Mesendoderm (in vitro differentiated cells): ENCODE results near the gene ZSCAN12.

Experiments used
- DNase-seq: peaks from one replicate; pipeline ENCODE4 v3.0.0; 2013
- H2AK5ac ChIP-seq: 2 replicates; pipeline ENCODE4 v1.6.1; 2013; ENCODE audit warnings: low read length, inconsistent platforms
- H2BK120ac ChIP-seq: 2 replicates; pipeline ENCODE4 v1.6.1; 2013; ENCODE audit warnings: low read depth, mild to moderate bottlenecking, low read length, moderate library complexity, mixed read lengths
- H2BK15ac ChIP-seq: replicated peaks from 2 replicates; pipeline ENCODE4 v1.6.1; 2013; ENCODE audit warnings: low read depth, mild to moderate bottlenecking, moderate library complexity
- H2BK5ac ChIP-seq: 2 replicates; pipeline ENCODE4 v1.6.1; 2013; ENCODE audit warnings: low read length, inconsistent platforms
- H3K18ac ChIP-seq: 2 replicates; pipeline ENCODE4 v1.6.1; 2013; ENCODE audit warnings: mild to moderate bottlenecking, low read length, mixed read lengths
- H3K23ac ChIP-seq: one replicate; pipeline ENCODE4 v1.6.1; 2013; ENCODE audit warnings: low read length
- H3K27ac ChIP-seq: 2 replicates; pipeline ENCODE4 v1.5.1; 2013; ENCODE audit warnings: low read depth, mild to moderate bottlenecking, inconsistent platforms, low read length, moderate library complexity
- H3K27me3 ChIP-seq: 2 replicates; pipeline ENCODE4 v1.6.1; 2013; ENCODE audit warnings: low read length, control low read depth, mild to moderate bottlenecking, inconsistent platforms; ENCODE audit not compliant: insufficient read depth, poor library complexity
- H3K36me3 ChIP-seq: 2 replicates; pipeline ENCODE4 v1.6.1; 2013; ENCODE audit warnings: low read length, inconsistent platforms; ENCODE audit not compliant: control insufficient read depth, insufficient read depth
- H3K4ac ChIP-seq: one replicate; pipeline ENCODE4 v1.6.1; 2013; ENCODE audit warnings: low read depth, mild to moderate bottlenecking, low read length, moderate library complexity
- H3K4me1 ChIP-seq: 2 replicates; pipeline ENCODE4 v1.6.1; 2013; ENCODE audit warnings: low read depth, low read length, inconsistent platforms; ENCODE audit not compliant: control insufficient read depth
- H3K4me2 ChIP-seq: 2 replicates; pipeline ENCODE4 v1.6.1; 2013; ENCODE audit warnings: low read length
- H3K4me3 ChIP-seq: 2 replicates; pipeline ENCODE4 v1.5.1; 2013; ENCODE audit warnings: mild to moderate bottlenecking, low read length
- H3K56ac ChIP-seq: one replicate; pipeline ENCODE4 v1.6.1; 2013; ENCODE audit warnings: low read length
- H3K79me1 ChIP-seq: 2 replicates; pipeline ENCODE4 v1.6.1; 2013; ENCODE audit warnings: low read length, inconsistent platforms
- H3K79me2 ChIP-seq: 2 replicates; pipeline ENCODE4 v1.6.1; 2013; ENCODE audit warnings: mild to moderate bottlenecking, low read length; ENCODE audit not compliant: control insufficient read depth, insufficient read depth
- H3K9ac ChIP-seq: 2 replicates; pipeline ENCODE4 v1.6.1; 2013; ENCODE audit warnings: low read length, inconsistent platforms
- H4K5ac ChIP-seq: one replicate; pipeline ENCODE4 v1.6.1; 2013; ENCODE audit warnings: low read length
- H4K8ac ChIP-seq: one replicate; pipeline ENCODE4 v1.6.1; 2013; ENCODE audit warnings: low read depth, mild to moderate bottlenecking, control low read depth, low read length, moderate library complexity
- WGBS: extraction: QIAGEN DNeasy Blood & Tissue Kit; methylation state at CpG from one replicate; pipeline ENCODE4 v1.1.7; 2013; ENCODE audit warnings: low lambda C conversion rate, missing lambda C conversion rate; ENCODE audit not compliant: insufficient coverage; ENCODE audit errors: extremely low coverage; 5-methylcytosine and 5-hydroxymethylcytosine counted together

The ZSCAN12 gene

DNA sequence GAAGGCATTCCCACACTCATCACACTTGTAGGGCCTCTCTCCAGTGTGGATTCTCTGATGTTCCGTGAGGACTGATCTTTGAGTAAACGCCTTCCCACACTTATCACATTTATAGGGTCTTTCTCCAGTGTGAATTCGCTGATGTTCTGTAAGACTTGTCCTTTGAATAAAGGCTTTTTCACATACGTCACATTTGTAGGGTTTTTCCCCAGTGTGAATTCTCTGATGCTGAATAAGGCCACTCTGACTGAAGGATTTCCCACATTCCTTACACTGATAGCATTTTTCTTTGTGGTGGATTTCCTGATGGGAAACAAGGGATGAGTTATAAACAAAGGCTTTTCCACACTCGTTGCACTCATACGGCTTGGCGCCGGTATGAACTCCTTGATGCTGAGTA, 8.9 kb downstream of the ZSCAN12 start:
- Histone ChIP-seq H3K4ac (no peak overlapping the region), H3K79me1 (peaks cover 11% of the 10 kb centered on the region), H2BK15ac (no peak overlapping the region), H3K4me3 (no peak overlapping the region), H3K4me2 (no peak overlapping the region), H4K8ac (no peak overlapping the region), H2BK120ac (no peak overlapping the region), H2AK5ac (no peak overlapping the region), H3K56ac (no peak overlapping the region), H3K79me2 (peaks cover 5% of the 10 kb centered on the region), H3K27me3 (no peaks in the 10 kb centered on the region), H2BK5ac (no peak overlapping the region), H3K27ac (no peak overlapping the region), H4K5ac (no peak overlapping the region), H3K9ac (no peak overlapping the region), H3K23ac (no peak overlapping the region), H3K36me3 (peaks cover 12% of the 10 kb centered on the region), H3K4me1 (no peaks in the 10 kb centered on the region), H3K18ac (no peak overlapping the region)
- no CpG with 5 or more reads among the region's 8 CpGs for whole genome bisulfite sequencing
- no peak for DNase-seq

DNA sequence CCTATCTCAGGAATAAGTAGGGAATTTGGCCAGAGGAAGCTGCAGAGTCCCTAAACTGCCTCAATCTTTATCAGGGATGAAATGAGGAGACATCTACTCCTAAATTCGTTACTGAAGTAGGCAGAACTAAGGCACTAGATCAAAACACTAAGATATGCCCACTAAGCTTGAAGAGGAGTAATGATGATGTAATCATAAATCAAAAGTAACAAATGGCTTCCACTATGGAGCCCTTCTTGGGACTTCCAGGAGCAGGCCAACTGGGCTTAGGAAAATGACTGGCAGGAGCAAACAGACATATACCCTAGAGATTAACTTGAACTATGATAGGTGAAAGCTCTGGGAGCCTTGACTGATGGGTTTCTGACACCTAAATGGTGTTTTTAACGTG, 15.4 kb downstream of the ZSCAN12 start:
- H2BK120ac ChIP-seq = no peak overlapping the region
- H3K27me3 ChIP-seq = no peaks in the 10 kb centered on the region
- peaks cover 6% of the 10 kb centered on the region for H3K79me1 ChIP-seq
- no CpG with 5 or more reads among the region's 2 CpGs for WGBS
- H3K9ac ChIP-seq = no peak overlapping the region
- DNase-seq = no peak
- no peak overlapping the region for H2AK5ac ChIP-seq
- no peak overlapping the region for H3K4me2 ChIP-seq
- H3K27ac ChIP-seq = no peak overlapping the region
- H4K8ac ChIP-seq = no peak overlapping the region
- no peaks in the 10 kb centered on the region for H3K4me1 ChIP-seq
- no peak overlapping the region for H3K23ac ChIP-seq
- H2BK5ac ChIP-seq = no peak overlapping the region
- no peak overlapping the region for H2BK15ac ChIP-seq
- H3K79me2 ChIP-seq = peaks cover 3% of the 10 kb centered on the region
- H3K4me3 ChIP-seq = no peak overlapping the region
- H3K4ac ChIP-seq = no peak overlapping the region
- no peak overlapping the region for H4K5ac ChIP-seq
- no peak overlapping the region for H3K18ac ChIP-seq
- peaks cover 4% of the 10 kb centered on the region for H3K36me3 ChIP-seq
- H3K56ac ChIP-seq = no peak overlapping the region

DNA sequence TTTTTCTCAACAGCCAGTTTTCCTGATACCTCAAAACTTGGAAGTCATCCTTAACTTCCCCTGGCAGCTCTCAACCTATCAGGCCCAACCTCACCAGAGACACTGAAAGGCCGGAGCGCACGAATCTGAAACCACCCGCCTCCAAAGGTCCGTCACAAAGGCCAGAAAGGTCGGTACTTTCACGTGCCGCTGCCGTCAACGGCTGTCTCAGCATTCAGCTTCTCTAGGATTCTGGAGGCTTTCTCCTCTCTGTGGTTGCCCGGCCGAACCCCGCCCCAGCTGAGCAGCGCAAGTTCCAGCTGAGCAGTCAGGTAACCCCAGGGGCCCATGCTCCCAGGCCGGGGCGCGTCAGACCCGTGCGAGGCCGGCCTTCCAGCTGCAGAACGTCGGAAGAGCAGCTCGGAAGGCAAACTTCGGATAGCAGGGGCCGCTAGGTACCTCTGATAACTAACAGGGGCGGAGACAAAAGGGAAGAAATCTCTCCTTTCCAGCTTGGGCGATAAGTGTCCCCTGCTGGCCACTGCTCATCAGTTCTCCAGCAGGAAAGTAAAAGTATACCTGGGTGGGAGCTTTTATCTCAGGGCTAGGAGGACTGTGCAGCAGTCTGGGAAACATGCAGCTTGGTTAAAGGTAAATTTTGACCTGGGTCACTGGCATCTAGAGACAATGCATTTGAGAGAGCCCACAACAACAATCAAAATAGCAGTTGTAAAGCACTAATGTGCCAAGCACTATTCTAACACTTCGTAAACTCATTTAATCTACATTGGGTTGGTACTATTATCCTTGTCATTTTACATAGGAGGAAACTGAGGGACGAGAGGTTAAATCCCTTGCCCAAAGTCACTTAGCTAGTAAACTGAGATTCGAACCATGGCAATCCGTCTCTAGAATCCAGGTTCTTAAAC, 16.1 kb downstream of the ZSCAN12 start:
- Histone ChIP-seq H3K36me3 (peaks cover 4% of the 10 kb centered on the region), H3K4me3 (peak overlapping the region; percentile 36), H3K4ac (no peak overlapping the region), H3K27me3 (no peaks in the 10 kb centered on the region), H3K9ac (peak overlapping the region; percentile 67), H2BK120ac (no peak overlapping the region), H3K18ac (no peak overlapping the region), H2BK5ac (no peak overlapping the region), H2AK5ac (no peak overlapping the region), H2BK15ac (no peak overlapping the region), H3K56ac (peak overlapping the region; percentile 87), H3K23ac (no peak overlapping the region), H3K79me1 (peaks cover 6% of the 10 kb centered on the region), H4K5ac (peak overlapping the region; percentile 21), H3K79me2 (peaks cover 3% of the 10 kb centered on the region), H3K4me1 (no peaks in the 10 kb centered on the region), H4K8ac (no peak overlapping the region), H3K27ac (peak overlapping the region; percentile 63), H3K4me2 (peak overlapping the region; percentile 82)
- peak; percentile 97 for DNase-seq
- WGBS = no CpG with 5 or more reads among the region's 31 CpGs

GRCh38 chr6:28380381-28380780, 19.2 kb downstream of the ZSCAN12 start:
- no peak overlapping the region for H3K56ac ChIP-seq
- H3K27ac ChIP-seq = no peak overlapping the region
- peaks cover 4% of the 10 kb centered on the region for H3K36me3 ChIP-seq
- no peaks in the 10 kb centered on the region for H3K4me1 ChIP-seq
- WGBS = no CpG with 5 or more reads among the region's 2 CpGs
- H3K9ac ChIP-seq = no peak overlapping the region
- no peak for DNase-seq
- no peak overlapping the region for H2AK5ac ChIP-seq
- no peak overlapping the region for H3K4ac ChIP-seq
- no peak overlapping the region for H4K5ac ChIP-seq
- no peak overlapping the region for H3K18ac ChIP-seq
- peaks cover 3% of the 10 kb centered on the region for H3K79me2 ChIP-seq
- H3K79me1 ChIP-seq = peaks cover 5% of the 10 kb centered on the region
- no peak overlapping the region for H3K4me3 ChIP-seq
- no peak overlapping the region for H2BK5ac ChIP-seq
- no peaks in the 10 kb centered on the region for H3K27me3 ChIP-seq
- H2BK15ac ChIP-seq = no peak overlapping the region
- no peak overlapping the region for H3K23ac ChIP-seq
- no peak overlapping the region for H4K8ac ChIP-seq
- H2BK120ac ChIP-seq = no peak overlapping the region
- H3K4me2 ChIP-seq = no peak overlapping the region

- peaks cover 5% of the 10 kb centered on the region for H3K79me1 ChIP-seq
Measured at GRCh38 chr6:28378644-28379043, 20.9 kb downstream of the ZSCAN12 start.

GRCh38 chr6:28377879-28378278, 21.7 kb downstream of the ZSCAN12 start:
- no peak overlapping the region for H3K4ac ChIP-seq
- peaks cover 4% of the 10 kb centered on the region for H3K36me3 ChIP-seq
- H3K18ac ChIP-seq = no peak overlapping the region
- H3K9ac ChIP-seq = no peak overlapping the region
- no peak overlapping the region for H4K5ac ChIP-seq
- no peaks in the 10 kb centered on the region for H3K4me1 ChIP-seq
- H3K27ac ChIP-seq = no peak overlapping the region
- no peaks in the 10 kb centered on the region for H3K27me3 ChIP-seq
- peaks cover 5% of the 10 kb centered on the region for H3K79me1 ChIP-seq
- H2AK5ac ChIP-seq = no peak overlapping the region
- H3K79me2 ChIP-seq = peaks cover 3% of the 10 kb centered on the region
- no peak overlapping the region for H2BK120ac ChIP-seq
- no peak overlapping the region for H3K23ac ChIP-seq
- no peak overlapping the region for H4K8ac ChIP-seq
- no peak overlapping the region for H3K56ac ChIP-seq
- no peak overlapping the region for H3K4me2 ChIP-seq
- no peak overlapping the region for H2BK5ac ChIP-seq
- no peak overlapping the region for H2BK15ac ChIP-seq
- no CpG with 5 or more reads among the region's 1 CpG for WGBS
- no peak for DNase-seq
- H3K4me3 ChIP-seq = no peak overlapping the region

More at GRCh38 chr6:28378644-28379043, 20.9 kb downstream of the ZSCAN12 start:
- H3K9ac ChIP-seq = no peak overlapping the region
- H4K5ac ChIP-seq = no peak overlapping the region
- H2BK120ac ChIP-seq = no peak overlapping the region
- H3K4ac ChIP-seq = no peak overlapping the region
- H3K23ac ChIP-seq = no peak overlapping the region
- no peak overlapping the region for H2BK5ac ChIP-seq
- no peak overlapping the region for H3K18ac ChIP-seq
- no peak for DNase-seq
- no peak overlapping the region for H2AK5ac ChIP-seq
- H3K56ac ChIP-seq = no peak overlapping the region
- no peaks in the 10 kb centered on the region for H3K4me1 ChIP-seq
- no peak overlapping the region for H3K4me3 ChIP-seq
- H2BK15ac ChIP-seq = no peak overlapping the region
- peaks cover 4% of the 10 kb centered on the region for H3K36me3 ChIP-seq
- no peak overlapping the region for H4K8ac ChIP-seq
- H3K27ac ChIP-seq = no peak overlapping the region
- H3K4me2 ChIP-seq = no peak overlapping the region
- H3K79me2 ChIP-seq = peaks cover 3% of the 10 kb centered on the region
- H3K27me3 ChIP-seq = no peaks in the 10 kb centered on the region
